ENCODE results near the gene NIP7.

NIP7 gene

DNA sequence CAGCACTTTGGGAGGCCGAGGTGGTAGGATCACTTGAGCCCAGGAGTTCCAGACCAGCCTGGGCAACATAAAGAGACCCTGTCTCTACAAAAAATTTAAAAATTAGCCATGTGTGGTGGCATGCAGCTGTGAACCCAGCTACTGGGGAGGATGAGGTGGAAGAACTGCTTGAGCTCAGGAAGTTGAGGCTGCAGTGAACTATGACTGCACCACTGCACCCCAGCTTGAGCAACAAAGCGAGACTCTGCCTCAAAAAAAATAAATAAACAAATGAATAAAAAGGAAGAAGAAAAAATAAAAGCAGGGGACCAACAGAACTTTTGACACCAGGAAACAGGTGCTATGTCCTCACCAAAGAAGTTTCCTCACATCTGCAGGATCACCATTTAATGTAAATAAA lies 32.0 kb downstream of the NIP7 start:
- Histone ChIP-seq H3K9me3 (ENCODE audit: low read length) (no peaks in the 10 kb centered on the region), H3K36me3 (ENCODE audit: insufficient read depth, low read length) (peaks cover 87% of the 10 kb centered on the region), H3F3A (ENCODE audit: insufficient read depth, low read length) (no peaks in the 10 kb centered on the region), H3K4me3 (ENCODE audit: low read depth, low read length, poor library complexity, severe bottlenecking) (no peak overlapping the region), H3K27me3 (ENCODE audit: insufficient read depth, low read length) (no peaks in the 10 kb centered on the region), H3K9ac (ENCODE audit: low read length) (no peak overlapping the region), H2AFZ (ENCODE audit: low read length) (no peak overlapping the region), H4K20me1 (ENCODE audit: insufficient read depth, low read length) (no peaks in the 10 kb centered on the region), H3K79me2 (ENCODE audit: insufficient read depth, low read length) (no peaks in the 10 kb centered on the region), H3K4me2 (ENCODE audit: low read length) (no peak overlapping the region), H3K27ac (ENCODE audit: low read depth, low read length, poor library complexity, severe bottlenecking) (peak overlapping the region; percentile 64), H3K4me1 (ENCODE audit: insufficient read depth, low read length, severe bottlenecking) (peaks cover 18% of the 10 kb centered on the region), H3K9me2 (ENCODE audit: low read depth, low read length) (no peaks in the 10 kb centered on the region)
- TF ChIP-seq EZH2 (IDR thresholded peaks at IDR 0.05; ENCODE audit: borderline replicate concordance, low read length) (no peak), CTCF (IDR thresholded peaks at IDR 0.05; ENCODE audit: low read length) (no peak)

DNA sequence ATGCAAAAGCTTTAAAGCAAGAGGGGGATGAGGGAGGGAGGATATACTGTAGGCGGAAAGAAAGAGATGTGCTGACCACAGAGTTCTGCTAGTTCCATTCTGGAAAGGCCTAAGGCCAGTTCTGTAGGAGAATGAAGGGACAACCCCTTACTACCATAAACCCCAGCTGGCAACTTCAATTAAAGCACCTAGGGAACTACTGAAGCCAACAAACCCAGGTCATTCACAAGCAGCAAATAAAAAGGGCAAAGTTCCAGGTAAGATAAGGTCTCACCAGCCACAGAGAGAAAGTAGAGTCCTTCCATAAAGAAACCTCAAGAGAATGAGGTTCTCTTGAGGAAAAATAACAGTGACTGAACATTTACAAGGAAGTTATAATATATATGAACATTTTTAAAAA lies 33.4 kb downstream of the NIP7 start:
- no peak overlapping the region for H3K4me3 ChIP-seq (ENCODE audit: low read depth, low read length, poor library complexity, severe bottlenecking)
- peaks cover 18% of the 10 kb centered on the region for H3K4me1 ChIP-seq (ENCODE audit: insufficient read depth, low read length, severe bottlenecking)
- no peak overlapping the region for H2AFZ ChIP-seq (ENCODE audit: low read length)
- TF ChIP-seq EZH2 (IDR thresholded peaks at IDR 0.05; ENCODE audit: borderline replicate concordance, low read length) (no peak), CTCF (IDR thresholded peaks at IDR 0.05; ENCODE audit: low read length) (no peak)
- no peaks in the 10 kb centered on the region for H4K20me1 ChIP-seq (ENCODE audit: insufficient read depth, low read length)
- no peaks in the 10 kb centered on the region for H3K9me3 ChIP-seq (ENCODE audit: low read length)
- no peak overlapping the region for H3K4me2 ChIP-seq (ENCODE audit: low read length)
- no peaks in the 10 kb centered on the region for H3F3A ChIP-seq (ENCODE audit: insufficient read depth, low read length)
- H3K36me3 ChIP-seq (ENCODE audit: insufficient read depth, low read length), result peaks cover 80% of the 10 kb centered on the region
- no peak overlapping the region for H3K27ac ChIP-seq (ENCODE audit: low read depth, low read length, poor library complexity, severe bottlenecking)
- no peaks in the 10 kb centered on the region for H3K27me3 ChIP-seq (ENCODE audit: insufficient read depth, low read length)
- H3K79me2 ChIP-seq (ENCODE audit: insufficient read depth, low read length), result no peaks in the 10 kb centered on the region
- no peak overlapping the region for H3K9ac ChIP-seq (ENCODE audit: low read length)
- no peaks in the 10 kb centered on the region for H3K9me2 ChIP-seq (ENCODE audit: low read depth, low read length)

GRCh38 chr16:69376393-69377059 lies 37.0 kb downstream of the NIP7 start:
- no peaks in the 10 kb centered on the region for H3K9me2 ChIP-seq (ENCODE audit: low read depth, low read length)
- H3K27me3 ChIP-seq (ENCODE audit: insufficient read depth, low read length), result no peaks in the 10 kb centered on the region
- peaks cover 16% of the 10 kb centered on the region for H3K4me1 ChIP-seq (ENCODE audit: insufficient read depth, low read length, severe bottlenecking)
- no peak overlapping the region for H3K4me2 ChIP-seq (ENCODE audit: low read length)
- no peaks in the 10 kb centered on the region for H3K9me3 ChIP-seq (ENCODE audit: low read length)
- H3F3A ChIP-seq (ENCODE audit: insufficient read depth, low read length), result no peaks in the 10 kb centered on the region
- H3K4me3 ChIP-seq (ENCODE audit: low read depth, low read length, poor library complexity, severe bottlenecking), result no peak overlapping the region
- H3K27ac ChIP-seq (ENCODE audit: low read depth, low read length, poor library complexity, severe bottlenecking), result no peak overlapping the region
- no peaks in the 10 kb centered on the region for H3K79me2 ChIP-seq (ENCODE audit: insufficient read depth, low read length)
- H3K36me3 ChIP-seq (ENCODE audit: insufficient read depth, low read length), result peaks cover 79% of the 10 kb centered on the region
- no peak overlapping the region for H2AFZ ChIP-seq (ENCODE audit: low read length)
- H4K20me1 ChIP-seq (ENCODE audit: insufficient read depth, low read length), result no peaks in the 10 kb centered on the region
- no peak for TF ChIP-seq CTCF (IDR thresholded peaks at IDR 0.05; ENCODE audit: low read length)
- no peak for TF ChIP-seq EZH2 (IDR thresholded peaks at IDR 0.05; ENCODE audit: borderline replicate concordance, low read length)
- H3K9ac ChIP-seq (ENCODE audit: low read length), result no peak overlapping the region
